PC-9 (cell line): Measurements from ENCODE around the gene SLC37A2.

ENCODE experiments used
- EZH2 ChIP-seq: fragments of 200-600 bp; sonication (generic); IDR thresholded peaks from 2 replicates; pipeline ENCODE4 v1.8.0; 2017; ENCODE audit warnings: antibody characterized with exemption, low read depth
- TF ChIP-seq, protein P1 (sequence below): fragments of 200-600 bp; sonication (generic); conservative IDR thresholded peaks from 2 replicates; pipeline ENCODE4 v1.6.1; 2017; ENCODE audit warnings: mixed run types, antibody characterized with exemption, mild to moderate bottlenecking, moderate library complexity

DNA sequence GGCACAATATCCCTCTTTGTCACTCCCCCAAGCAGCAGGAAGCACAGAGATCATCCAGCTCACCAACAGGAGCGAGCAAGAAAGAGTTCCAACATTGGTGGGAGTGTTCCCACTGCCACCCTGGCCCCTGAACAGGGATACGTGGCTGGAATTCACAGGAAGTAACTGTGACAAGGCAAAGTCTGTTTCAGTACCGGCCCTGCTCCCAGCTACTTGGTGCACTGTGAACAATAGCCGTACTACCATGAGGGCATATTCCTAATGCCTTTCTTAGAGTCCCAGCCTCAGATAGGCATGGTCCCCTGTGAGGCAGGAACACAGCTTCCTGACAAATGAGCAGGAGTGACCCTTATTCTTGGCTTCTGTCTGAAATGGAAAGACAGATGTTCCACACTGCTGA, 1.8 kb upstream of the SLC37A2 start:
- no peak for TF ChIP-seq EZH2
- TF ChIP-seq, protein P1, sequence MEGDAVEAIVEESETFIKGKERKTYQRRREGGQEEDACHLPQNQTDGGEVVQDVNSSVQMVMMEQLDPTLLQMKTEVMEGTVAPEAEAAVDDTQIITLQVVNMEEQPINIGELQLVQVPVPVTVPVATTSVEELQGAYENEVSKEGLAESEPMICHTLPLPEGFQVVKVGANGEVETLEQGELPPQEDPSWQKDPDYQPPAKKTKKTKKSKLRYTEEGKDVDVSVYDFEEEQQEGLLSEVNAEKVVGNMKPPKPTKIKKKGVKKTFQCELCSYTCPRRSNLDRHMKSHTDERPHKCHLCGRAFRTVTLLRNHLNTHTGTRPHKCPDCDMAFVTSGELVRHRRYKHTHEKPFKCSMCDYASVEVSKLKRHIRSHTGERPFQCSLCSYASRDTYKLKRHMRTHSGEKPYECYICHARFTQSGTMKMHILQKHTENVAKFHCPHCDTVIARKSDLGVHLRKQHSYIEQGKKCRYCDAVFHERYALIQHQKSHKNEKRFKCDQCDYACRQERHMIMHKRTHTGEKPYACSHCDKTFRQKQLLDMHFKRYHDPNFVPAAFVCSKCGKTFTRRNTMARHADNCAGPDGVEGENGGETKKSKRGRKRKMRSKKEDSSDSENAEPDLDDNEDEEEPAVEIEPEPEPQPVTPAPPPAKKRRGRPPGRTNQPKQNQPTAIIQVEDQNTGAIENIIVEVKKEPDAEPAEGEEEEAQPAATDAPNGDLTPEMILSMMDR, result no peak
